SK-N-SH treated with all-trans-retinoic acid at 6 μM for 48 hours (cell line): ENCODE measurements around the gene ARPC3.
"Not testable (repeated sequence)": the region's sequence is repeated elsewhere in the genome, so short reads cannot be mapped to it uniquely, and the experiment has no call there.

ENCODE experiments used
- ATAC-seq: fragments of 200-7000 bp; cut with Tn5 transposase; 3 replicates; pipeline ENCODE4 v1.9.1; 2020; ENCODE audit warnings: mild to moderate bottlenecking, moderate library complexity
- ARNTL ChIP-seq: fragments of 450-650 bp; formaldehyde crosslinking; IDR thresholded peaks from 2 replicates; pipeline ENCODE4 v1.5.0; 2020; ENCODE audit warnings: low read depth, mild to moderate bottlenecking, moderate library complexity, borderline replicate concordance
- CSDC2 ChIP-seq: fragments of 250-450 bp; sonication (Bioruptor Pico); IDR thresholded peaks from 2 replicates; pipeline ENCODE4 v1.5.0; 2020; ENCODE audit warnings: mild to moderate bottlenecking, moderate library complexity
- ESRRG ChIP-seq: fragments of 250-450 bp; sonication (Bioruptor Pico); IDR thresholded peaks from 2 replicates; pipeline ENCODE4 v1.6.1; 2021; ENCODE audit warnings: mild to moderate bottlenecking
- GLIS3 ChIP-seq: fragments of 250-450 bp; sonication (Bioruptor Pico); IDR thresholded peaks from 2 replicates; pipeline ENCODE4 v1.5.0; 2020; ENCODE audit warnings: mild to moderate bottlenecking, moderate library complexity
- ISL1 ChIP-seq: fragments of 250-450 bp; sonication (Bioruptor Pico); IDR thresholded peaks from 2 replicates; pipeline ENCODE4 v2.1.2; 2022; ENCODE audit warnings: mild to moderate bottlenecking, moderate library complexity
- OSR1 ChIP-seq: fragments of 250-450 bp; sonication (Bioruptor Pico); IDR thresholded peaks from 2 replicates; pipeline ENCODE4 v1.8.0; 2022; ENCODE audit warnings: moderate library complexity, mild to moderate bottlenecking, inconsistent platforms
- RARB ChIP-seq: fragments of 250-450 bp; sonication (Bioruptor Pico); IDR thresholded peaks from 2 replicates; pipeline ENCODE4 v1.8.0; 2021; ENCODE audit warnings: mild to moderate bottlenecking, moderate library complexity
- SNAI2 ChIP-seq: fragments of 250-450 bp; sonication (Bioruptor Pico); IDR thresholded peaks from 2 replicates; pipeline ENCODE4 v1.5.0; 2020; ENCODE audit warnings: mild to moderate bottlenecking, moderate library complexity
- ZC3H10 ChIP-seq: fragments of 250-450 bp; sonication (Bioruptor Pico); IDR thresholded peaks from 2 replicates; pipeline ENCODE4 v1.5.1; 2021; ENCODE audit warnings: mild to moderate bottlenecking, moderate library complexity
- ZFP3 ChIP-seq: fragments of 250-450 bp; sonication (Bioruptor Pico); IDR thresholded peaks from 2 replicates; pipeline ENCODE4 v1.5.0; 2020; ENCODE audit warnings: mild to moderate bottlenecking, moderate library complexity
- ZFP30 ChIP-seq: fragments of 450-650 bp; formaldehyde crosslinking; IDR thresholded peaks from 2 replicates; pipeline ENCODE4 v1.5.0; 2022; ENCODE audit warnings: mild to moderate bottlenecking, moderate library complexity
- ZNF565 ChIP-seq: fragments of 450-650 bp; formaldehyde crosslinking; conservative IDR thresholded peaks from 2 replicates; pipeline ENCODE4 v1.5.0; 2020; ENCODE audit warnings: low read depth, mild to moderate bottlenecking, moderate library complexity
- ZNF70 ChIP-seq: fragments of 450-650 bp; formaldehyde crosslinking; IDR thresholded peaks from 2 replicates; pipeline ENCODE4 v1.5.0; 2020; ENCODE audit warnings: mild to moderate bottlenecking, moderate library complexity
- ZNF8 ChIP-seq: fragments of 450-650 bp; formaldehyde crosslinking; IDR thresholded peaks from 2 replicates; pipeline ENCODE4 v1.5.0; 2020; ENCODE audit warnings: mild to moderate bottlenecking, moderate library complexity
- TF ChIP-seq, protein P1 (sequence below): fragments of 250-450 bp; sonication (Bioruptor Pico); IDR thresholded peaks from 2 replicates; pipeline ENCODE4 v1.8.0; 2021; ENCODE audit warnings: low read depth, mild to moderate bottlenecking, moderate library complexity, borderline replicate concordance
- TF ChIP-seq, protein P2 (sequence below): fragments of 250-450 bp; sonication (Bioruptor Pico); IDR thresholded peaks from 2 replicates; pipeline ENCODE4 v1.5.1; 2020; ENCODE audit warnings: low read depth, mild to moderate bottlenecking, moderate library complexity
- TF ChIP-seq, protein P3 (sequence below): fragments of 250-450 bp; sonication (Bioruptor Pico); IDR thresholded peaks from 2 replicates; pipeline ENCODE4 v1.5.1; 2021; ENCODE audit warnings: mild to moderate bottlenecking, moderate library complexity
- TF ChIP-seq, protein P4 (sequence below): fragments of 250-450 bp; sonication (Bioruptor Pico); IDR thresholded peaks from 2 replicates; pipeline ENCODE4 v1.8.0; 2020; ENCODE audit warnings: mild to moderate bottlenecking, moderate library complexity, borderline replicate concordance
- TF ChIP-seq, protein P5 (sequence below): fragments of 250-450 bp; sonication (Bioruptor Pico); IDR thresholded peaks from 2 replicates; pipeline ENCODE4 v1.5.0; 2020; ENCODE audit warnings: mild to moderate bottlenecking, moderate library complexity

ARPC3 gene

DNA sequence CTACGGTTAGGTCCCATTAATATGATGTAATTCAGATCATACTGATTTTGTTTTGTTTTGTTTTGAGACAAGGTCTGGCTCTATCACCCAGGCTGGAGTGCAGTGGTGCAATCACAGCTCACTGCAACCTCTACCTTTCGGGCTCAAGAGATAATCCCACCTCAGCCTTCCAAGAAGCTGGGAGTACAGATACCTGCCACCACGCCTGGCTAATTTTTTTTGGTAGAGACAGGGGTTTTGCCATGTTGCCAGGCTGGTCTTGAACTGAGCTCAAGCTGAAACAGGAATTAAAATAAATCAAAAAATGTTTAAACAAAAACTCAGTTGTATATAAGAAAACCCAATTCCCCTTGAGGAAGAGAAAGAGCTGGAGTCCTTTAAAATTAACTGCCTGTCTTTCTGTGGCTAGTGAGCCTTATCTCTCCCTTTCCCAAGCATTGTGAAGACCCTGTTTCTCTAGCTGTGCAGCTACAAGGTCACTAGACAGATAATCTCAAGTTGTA is 28.9 kb downstream of the ARPC3 start (continued):
- TF ChIP-seq ARNTL (CRISPR knock-in tag) = no peak
- TF ChIP-seq, protein P1, sequence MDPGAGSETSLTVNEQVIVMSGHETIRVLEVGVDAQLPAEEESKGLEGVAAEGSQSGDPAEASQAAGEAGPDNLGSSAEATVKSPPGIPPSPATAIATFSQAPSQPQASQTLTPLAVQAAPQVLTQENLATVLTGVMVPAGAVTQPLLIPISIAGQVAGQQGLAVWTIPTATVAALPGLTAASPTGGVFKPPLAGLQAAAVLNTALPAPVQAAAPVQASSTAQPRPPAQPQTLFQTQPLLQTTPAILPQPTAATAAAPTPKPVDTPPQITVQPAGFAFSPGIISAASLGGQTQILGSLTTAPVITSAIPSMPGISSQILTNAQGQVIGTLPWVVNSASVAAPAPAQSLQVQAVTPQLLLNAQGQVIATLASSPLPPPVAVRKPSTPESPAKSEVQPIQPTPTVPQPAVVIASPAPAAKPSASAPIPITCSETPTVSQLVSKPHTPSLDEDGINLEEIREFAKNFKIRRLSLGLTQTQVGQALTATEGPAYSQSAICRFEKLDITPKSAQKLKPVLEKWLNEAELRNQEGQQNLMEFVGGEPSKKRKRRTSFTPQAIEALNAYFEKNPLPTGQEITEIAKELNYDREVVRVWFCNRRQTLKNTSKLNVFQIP (CRISPR knock-in tag) = no peak
- no peak for TF ChIP-seq ZNF565 (CRISPR knock-in tag)
- TF ChIP-seq OSR1 (CRISPR knock-in tag) = no peak
- no peak for TF ChIP-seq ZFP3 (CRISPR knock-in tag)
- TF ChIP-seq CSDC2 (CRISPR knock-in tag) = no peak
- no peak for TF ChIP-seq SNAI2 (CRISPR knock-in tag)

DNA sequence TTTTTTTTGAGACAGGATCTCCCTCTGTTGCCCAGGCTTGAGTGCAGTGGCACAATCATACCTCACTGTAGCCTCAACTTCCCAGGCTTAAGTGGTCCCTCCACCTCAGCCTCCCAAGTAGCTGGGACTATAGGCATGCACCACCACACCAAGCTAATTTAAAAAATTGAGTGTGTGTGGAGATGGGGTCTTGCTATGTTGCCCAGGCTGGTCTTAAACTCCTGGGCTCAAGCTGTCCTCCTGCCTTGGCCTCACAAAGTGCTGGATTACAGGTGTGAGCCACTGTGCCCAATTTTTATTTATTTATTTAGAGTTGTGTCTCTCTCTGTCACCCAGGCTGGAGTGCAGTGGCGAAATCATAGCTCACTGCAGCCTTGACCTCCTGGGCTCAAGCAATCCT is 29.5 kb downstream of the ARPC3 start:
- ATAC-seq = not testable (repeated sequence)

DNA sequence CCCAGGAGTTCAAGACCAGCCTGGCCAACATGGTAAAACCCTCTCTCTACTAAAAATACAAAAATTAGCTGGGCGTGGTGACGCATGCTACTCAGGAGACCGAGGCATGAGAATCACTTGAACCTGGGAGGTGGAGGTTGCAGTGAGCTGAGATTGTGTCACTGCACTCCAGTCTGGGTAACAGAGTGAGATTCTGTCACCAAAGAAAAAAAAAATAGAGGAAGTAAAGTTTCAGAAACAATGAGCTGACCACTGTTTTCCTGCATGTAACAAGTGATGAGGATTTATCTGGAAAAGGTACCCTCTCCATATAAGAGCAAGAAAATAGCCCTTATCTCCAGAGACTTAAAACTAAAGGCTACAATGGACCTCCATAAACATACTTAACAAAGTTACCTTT is 33.0 kb downstream of the ARPC3 start:
- ATAC-seq = not testable (repeated sequence)

DNA sequence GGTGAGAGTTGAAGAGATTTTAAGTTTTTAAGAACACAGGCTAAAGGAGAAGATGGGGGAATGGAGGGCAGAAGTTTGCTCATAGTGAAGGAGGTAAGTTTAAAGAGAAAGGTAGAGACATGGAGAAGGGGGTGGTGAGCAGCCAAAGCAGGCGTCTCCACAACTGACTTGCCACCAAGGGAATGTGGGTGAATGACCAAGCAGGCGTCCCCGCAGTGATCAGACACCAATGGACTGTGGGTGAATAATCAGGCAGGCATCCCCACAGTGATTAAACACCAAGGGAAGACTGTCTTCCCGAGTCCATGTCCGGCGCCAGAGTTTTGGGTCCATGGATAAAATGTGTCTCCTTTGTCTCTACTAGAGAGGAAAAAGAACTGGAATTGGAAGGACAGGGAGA is 40.1 kb downstream of the ARPC3 start:
- not testable (repeated sequence) for ATAC-seq

DNA sequence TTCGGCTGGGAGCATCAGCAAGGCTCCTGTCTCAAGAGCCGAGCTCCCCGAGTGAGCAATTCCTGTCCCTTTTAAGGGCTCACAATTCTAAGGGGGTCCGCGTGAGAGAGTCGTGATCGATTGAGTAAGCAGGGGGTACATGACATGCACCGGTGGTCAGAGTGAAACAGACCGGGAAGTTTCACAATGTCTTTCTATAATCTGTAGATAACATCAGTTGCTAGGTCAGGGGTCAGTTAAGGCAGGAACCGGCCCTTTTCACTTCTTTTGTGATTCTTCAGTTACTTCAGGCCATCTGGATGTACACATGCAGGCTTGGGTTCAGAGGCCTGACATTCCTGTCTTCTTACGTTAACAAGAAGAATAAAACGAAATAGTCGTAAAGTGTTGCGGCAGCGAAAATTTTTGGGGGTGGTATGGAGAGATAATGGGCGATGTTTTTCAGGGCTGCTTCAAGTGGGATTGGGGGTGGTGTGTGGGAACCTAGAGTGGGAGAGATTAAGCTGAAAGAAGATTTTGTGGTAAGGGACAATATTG is 44.9 kb downstream of the ARPC3 start:
- not testable (repeated sequence) for ATAC-seq

DNA sequence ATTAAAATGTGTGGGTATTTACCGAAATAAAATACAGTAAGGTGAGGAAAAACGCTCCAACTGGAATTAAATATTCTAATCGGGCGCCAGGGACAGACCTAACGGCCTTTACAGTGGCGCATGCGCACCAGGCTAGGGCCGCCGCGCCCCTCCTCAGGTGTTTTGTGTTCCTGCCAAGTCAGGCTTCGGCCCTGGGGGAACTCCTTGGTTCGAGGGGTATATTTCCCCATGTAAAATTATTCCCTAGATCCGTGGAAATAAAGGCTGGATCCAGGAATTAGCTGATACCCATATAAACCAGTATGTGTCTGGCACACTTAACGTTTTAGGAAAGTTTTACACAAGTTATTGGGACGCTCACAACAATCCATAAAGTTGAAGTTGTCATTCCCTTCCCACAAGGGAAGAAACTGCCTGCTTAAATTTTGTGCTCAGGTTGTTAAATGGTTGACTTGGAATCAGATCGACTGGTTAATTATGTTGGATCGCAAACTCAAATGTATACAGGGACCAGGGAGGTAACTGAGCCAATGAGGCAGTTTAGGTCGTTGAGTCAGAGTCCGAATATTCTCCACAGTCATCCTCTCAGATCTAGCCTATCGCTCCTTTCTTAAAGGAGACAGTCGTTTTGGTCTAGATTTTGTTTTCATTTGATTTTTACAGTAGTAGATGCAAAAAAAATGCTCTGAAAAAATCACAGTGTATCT is 46.0 kb downstream of the ARPC3 start:
- ATAC-seq = peak; percentile 46
- TF ChIP-seq, protein P2, sequence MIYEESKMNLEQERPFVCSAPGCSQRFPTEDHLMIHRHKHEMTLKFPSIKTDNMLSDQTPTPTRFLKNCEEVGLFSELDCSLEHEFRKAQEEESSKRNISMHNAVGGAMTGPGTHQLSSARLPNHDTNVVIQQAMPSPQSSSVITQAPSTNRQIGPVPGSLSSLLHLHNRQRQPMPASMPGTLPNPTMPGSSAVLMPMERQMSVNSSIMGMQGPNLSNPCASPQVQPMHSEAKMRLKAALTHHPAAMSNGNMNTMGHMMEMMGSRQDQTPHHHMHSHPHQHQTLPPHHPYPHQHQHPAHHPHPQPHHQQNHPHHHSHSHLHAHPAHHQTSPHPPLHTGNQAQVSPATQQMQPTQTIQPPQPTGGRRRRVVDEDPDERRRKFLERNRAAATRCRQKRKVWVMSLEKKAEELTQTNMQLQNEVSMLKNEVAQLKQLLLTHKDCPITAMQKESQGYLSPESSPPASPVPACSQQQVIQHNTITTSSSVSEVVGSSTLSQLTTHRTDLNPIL (CRISPR knock-in tag) = no peak
- TF ChIP-seq GLIS3 (CRISPR knock-in tag) (no peak), ZNF70 (CRISPR knock-in tag) (no peak), ZNF565 (CRISPR knock-in tag) (no peak), ARNTL (CRISPR knock-in tag) (no peak), ZFP30 (CRISPR knock-in tag) (no peak), ZNF8 (CRISPR knock-in tag) (no peak), OSR1 (CRISPR knock-in tag) (no peak), ZC3H10 (no peak), ISL1 (CRISPR knock-in tag) (no peak), RARB (CRISPR knock-in tag) (no peak), ESRRG (CRISPR knock-in tag) (no peak), CSDC2 (CRISPR knock-in tag) (no peak)
- TF ChIP-seq, protein P3, sequence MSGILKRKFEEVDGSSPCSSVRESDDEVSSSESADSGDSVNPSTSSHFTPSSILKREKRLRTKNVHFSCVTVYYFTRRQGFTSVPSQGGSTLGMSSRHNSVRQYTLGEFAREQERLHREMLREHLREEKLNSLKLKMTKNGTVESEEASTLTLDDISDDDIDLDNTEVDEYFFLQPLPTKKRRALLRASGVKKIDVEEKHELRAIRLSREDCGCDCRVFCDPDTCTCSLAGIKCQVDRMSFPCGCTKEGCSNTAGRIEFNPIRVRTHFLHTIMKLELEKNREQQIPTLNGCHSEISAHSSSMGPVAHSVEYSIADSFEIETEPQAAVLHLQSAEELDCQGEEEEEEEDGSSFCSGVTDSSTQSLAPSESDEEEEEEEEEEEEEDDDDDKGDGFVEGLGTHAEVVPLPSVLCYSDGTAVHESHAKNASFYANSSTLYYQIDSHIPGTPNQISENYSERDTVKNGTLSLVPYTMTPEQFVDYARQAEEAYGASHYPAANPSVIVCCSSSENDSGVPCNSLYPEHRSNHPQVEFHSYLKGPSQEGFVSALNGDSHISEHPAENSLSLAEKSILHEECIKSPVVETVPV (CRISPR knock-in tag) = no peak
- TF ChIP-seq, protein P1 (CRISPR knock-in tag) = no peak
- TF ChIP-seq, protein P4, sequence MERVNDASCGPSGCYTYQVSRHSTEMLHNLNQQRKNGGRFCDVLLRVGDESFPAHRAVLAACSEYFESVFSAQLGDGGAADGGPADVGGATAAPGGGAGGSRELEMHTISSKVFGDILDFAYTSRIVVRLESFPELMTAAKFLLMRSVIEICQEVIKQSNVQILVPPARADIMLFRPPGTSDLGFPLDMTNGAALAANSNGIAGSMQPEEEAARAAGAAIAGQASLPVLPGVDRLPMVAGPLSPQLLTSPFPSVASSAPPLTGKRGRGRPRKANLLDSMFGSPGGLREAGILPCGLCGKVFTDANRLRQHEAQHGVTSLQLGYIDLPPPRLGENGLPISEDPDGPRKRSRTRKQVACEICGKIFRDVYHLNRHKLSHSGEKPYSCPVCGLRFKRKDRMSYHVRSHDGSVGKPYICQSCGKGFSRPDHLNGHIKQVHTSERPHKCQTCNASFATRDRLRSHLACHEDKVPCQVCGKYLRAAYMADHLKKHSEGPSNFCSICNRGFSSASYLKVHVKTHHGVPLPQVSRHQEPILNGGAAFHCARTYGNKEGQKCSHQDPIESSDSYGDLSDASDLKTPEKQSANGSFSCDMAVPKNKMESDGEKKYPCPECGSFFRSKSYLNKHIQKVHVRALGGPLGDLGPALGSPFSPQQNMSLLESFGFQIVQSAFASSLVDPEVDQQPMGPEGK = no peak
- TF ChIP-seq, protein P5, sequence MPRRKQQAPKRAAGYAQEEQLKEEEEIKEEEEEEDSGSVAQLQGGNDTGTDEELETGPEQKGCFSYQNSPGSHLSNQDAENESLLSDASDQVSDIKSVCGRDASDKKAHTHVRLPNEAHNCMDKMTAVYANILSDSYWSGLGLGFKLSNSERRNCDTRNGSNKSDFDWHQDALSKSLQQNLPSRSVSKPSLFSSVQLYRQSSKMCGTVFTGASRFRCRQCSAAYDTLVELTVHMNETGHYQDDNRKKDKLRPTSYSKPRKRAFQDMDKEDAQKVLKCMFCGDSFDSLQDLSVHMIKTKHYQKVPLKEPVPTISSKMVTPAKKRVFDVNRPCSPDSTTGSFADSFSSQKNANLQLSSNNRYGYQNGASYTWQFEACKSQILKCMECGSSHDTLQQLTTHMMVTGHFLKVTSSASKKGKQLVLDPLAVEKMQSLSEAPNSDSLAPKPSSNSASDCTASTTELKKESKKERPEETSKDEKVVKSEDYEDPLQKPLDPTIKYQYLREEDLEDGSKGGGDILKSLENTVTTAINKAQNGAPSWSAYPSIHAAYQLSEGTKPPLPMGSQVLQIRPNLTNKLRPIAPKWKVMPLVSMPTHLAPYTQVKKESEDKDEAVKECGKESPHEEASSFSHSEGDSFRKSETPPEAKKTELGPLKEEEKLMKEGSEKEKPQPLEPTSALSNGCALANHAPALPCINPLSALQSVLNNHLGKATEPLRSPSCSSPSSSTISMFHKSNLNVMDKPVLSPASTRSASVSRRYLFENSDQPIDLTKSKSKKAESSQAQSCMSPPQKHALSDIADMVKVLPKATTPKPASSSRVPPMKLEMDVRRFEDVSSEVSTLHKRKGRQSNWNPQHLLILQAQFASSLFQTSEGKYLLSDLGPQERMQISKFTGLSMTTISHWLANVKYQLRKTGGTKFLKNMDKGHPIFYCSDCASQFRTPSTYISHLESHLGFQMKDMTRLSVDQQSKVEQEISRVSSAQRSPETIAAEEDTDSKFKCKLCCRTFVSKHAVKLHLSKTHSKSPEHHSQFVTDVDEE (CRISPR knock-in tag) = no peak
- TF ChIP-seq, all 23 proteins: peak for 0
